HG02970 (cell line): ENCODE results near the gene SERPINA5.

ENCODE experiments used
- ATAC-seq: cut with Tn5 transposase; IDR thresholded peaks from one replicate; pipeline ENCODE4 v1.9.1; 2021; ENCODE audit warnings: mild to moderate bottlenecking, moderate library complexity, moderate number of reproducible peaks; ENCODE audit not compliant: unreplicated experiment, low FRiP score

The SERPINA5 gene

GRCh38 chr14:94548999-94549985, 31.9 kb upstream of the SERPINA5 start:
- peak; percentile 74 for ATAC-seq

- no peak for ATAC-seq
Observed at GRCh38 chr14:94550041-94550440, 31.2 kb upstream of the SERPINA5 start.

- ATAC-seq, result no peak
Observed at GRCh38 chr14:94555991-94556390, 25.2 kb upstream of the SERPINA5 start.

- ATAC-seq, result no peak
Observed at GRCh38 chr14:94557327-94557726, 23.9 kb upstream of the SERPINA5 start.

GRCh38 chr14:94558842-94559241, 22.4 kb upstream of the SERPINA5 start:
- no peak for ATAC-seq

- no peak for ATAC-seq
Observed at GRCh38 chr14:94559638-94560290, 21.5 kb upstream of the SERPINA5 start.

GRCh38 chr14:94560291-94560665, 20.9 kb upstream of the SERPINA5 start:
- no peak for ATAC-seq

- ATAC-seq, result no peak
Observed at GRCh38 chr14:94560751-94561655, 20.2 kb upstream of the SERPINA5 start, which contains the start of gene SERPINA4. Gene SERPINA4 (plus strand): TSS chr14:94561442. CDS start chr14:94563483, 2,041 bp downstream.

- no peak for ATAC-seq
Observed at GRCh38 chr14:94561656-94562010, 19.6 kb upstream of the SERPINA5 start.

GRCh38 chr14:94562022-94562421, 19.2 kb upstream of the SERPINA5 start:
- no peak for ATAC-seq

GRCh38 chr14:94562941-94563883, 18.0 kb upstream of the SERPINA5 start:
- ATAC-seq, result no peak

GRCh38 chr14:94564381-94564780, 16.8 kb upstream of the SERPINA5 start:
- no peak for ATAC-seq

- ATAC-seq, result no peak
Observed at GRCh38 chr14:94568186-94568585, 13.0 kb upstream of the SERPINA5 start.

- no peak for ATAC-seq
Observed at GRCh38 chr14:94569381-94570001, 11.7 kb upstream of the SERPINA5 start.

GRCh38 chr14:94570002-94570400, 11.2 kb upstream of the SERPINA5 start:
- no peak for ATAC-seq

GRCh38 chr14:94570440-94570839, 10.8 kb upstream of the SERPINA5 start:
- ATAC-seq, result no peak

GRCh38 chr14:94571395-94571794, 9.8 kb upstream of the SERPINA5 start:
- no peak for ATAC-seq

GRCh38 chr14:94571950-94572349, 9.3 kb upstream of the SERPINA5 start:
- no peak for ATAC-seq
